Loucy (cell line): ENCODE measurements around the gene MYL5.

ENCODE experiments used
- CTCF ChIP-seq: fragments of 200-600 bp; sonication (generic); conservative IDR thresholded peaks from 2 replicates; pipeline ENCODE4 v1.5.1; 2014; ENCODE audit warnings: mild to moderate bottlenecking, antibody characterized with exemption, low read length
- EZH2phosphoT487 ChIP-seq: fragments of 200-600 bp; IDR thresholded peaks from 2 replicates; pipeline ENCODE4 v1.6.1; 2018; ENCODE audit warnings: antibody characterized with exemption, mild to moderate bottlenecking, moderate library complexity, borderline replicate concordance

- no peak for TF ChIP-seq CTCF
- no peak for TF ChIP-seq EZH2phosphoT487
These were observed 18.7 kb upstream of the MYL5 start for GRCh38 chr4:655464-656151.
